Brain microvascular endothelial cell (primary cell): Measurements from ENCODE around the gene TIPIN.
A peak's percentile ranks its signal among the peaks of the same experiment; 100 is the strongest.

ENCODE experiments used
- DNase-seq: peaks from one replicate; pipeline ENCODE4 v3.0.0-alpha.2; 2020
- H3K27ac ChIP-seq: fragments of 250-450 bp; sonication (Bioruptor Pico); 2 replicates; pipeline ENCODE4 v1.5.1; 2020; ENCODE audit warnings: mild to moderate bottlenecking, moderate library complexity
- H3K27me3 ChIP-seq: fragments of 250-450 bp; sonication (Bioruptor Pico); replicated peaks from 2 replicates; pipeline ENCODE4 v1.5.1; 2020; ENCODE audit warnings: mild to moderate bottlenecking
- H3K36me3 ChIP-seq: fragments of 250-450 bp; sonication (Bioruptor Pico); replicated peaks from 2 replicates; pipeline ENCODE4 v1.5.1; 2020; ENCODE audit warnings: mild to moderate bottlenecking
- H3K4me3 ChIP-seq: 2 replicates; pipeline ENCODE4 v1.5.1; 2011; ENCODE audit warnings: low read depth, mild to moderate bottlenecking, control low read depth, low read length, moderate library complexity
- CTCF ChIP-seq: IDR thresholded peaks from 2 replicates; pipeline ENCODE4 v1.5.1; 2011; ENCODE audit warnings: low read depth, mild to moderate bottlenecking, moderate library complexity, low read length, control low read depth, inconsistent platforms; ENCODE audit errors: missing control alignments
- in situ Hi-C: cut with HindIII; loops from 2 replicates; pipeline ENCODE4 v1.10.0; 2017; ENCODE audit warnings: low sequenced_read_pairs, low pct_ligation_motif_present

The TIPIN gene

GRCh38 chr15:66402761-66403284, 46.3 kb upstream of the TIPIN start:
- no peaks in the 10 kb centered on the region for H3K27me3 ChIP-seq
- DNase-seq = no peak
- H3K4me3 ChIP-seq = no peak overlapping the region
- H3K36me3 ChIP-seq = no peaks in the 10 kb centered on the region
- no peak overlapping the region for H3K27ac ChIP-seq
- in situ Hi-C loops = no loop called here
- TF ChIP-seq CTCF = no peak

GRCh38 chr15:66401130-66402021, 44.9 kb upstream of the TIPIN start:
- no peak for DNase-seq
- no peak overlapping the region for H3K4me3 ChIP-seq
- TF ChIP-seq CTCF = no peak
- no peaks in the 10 kb centered on the region for H3K27me3 ChIP-seq
- H3K36me3 ChIP-seq = no peaks in the 10 kb centered on the region
- in situ Hi-C loops = no loop called here
- no peak overlapping the region for H3K27ac ChIP-seq

GRCh38 chr15:66400351-66400774, 43.9 kb upstream of the TIPIN start:
- no peak overlapping the region for H3K27ac ChIP-seq
- DNase-seq = peak; percentile 36

GRCh38 chr15:66399276-66399675, 42.8 kb upstream of the TIPIN start:
- in situ Hi-C loops = no loop called here
- Histone ChIP-seq H3K27ac (no peak overlapping the region), H3K36me3 (no peaks in the 10 kb centered on the region), H3K27me3 (no peaks in the 10 kb centered on the region), H3K4me3 (no peak overlapping the region)
- no peak for TF ChIP-seq CTCF
- DNase-seq = no peak

More at GRCh38 chr15:66400351-66400774, 43.9 kb upstream of the TIPIN start:
- H3K4me3 ChIP-seq = no peak overlapping the region
- in situ Hi-C loops = no loop called here
- H3K36me3 ChIP-seq = no peaks in the 10 kb centered on the region
- no peak for TF ChIP-seq CTCF
- no peaks in the 10 kb centered on the region for H3K27me3 ChIP-seq

GRCh38 chr15:66394915-66395314, 38.4 kb upstream of the TIPIN start:
- Histone ChIP-seq H3K27me3 (no peaks in the 10 kb centered on the region), H3K27ac (no peak overlapping the region), H3K4me3 (no peak overlapping the region), H3K36me3 (no peaks in the 10 kb centered on the region)
- no peak for TF ChIP-seq CTCF
- no peak for DNase-seq
- in situ Hi-C loops = no loop called here
